ENCODE measurements around the gene HOXC9.

DNA sequence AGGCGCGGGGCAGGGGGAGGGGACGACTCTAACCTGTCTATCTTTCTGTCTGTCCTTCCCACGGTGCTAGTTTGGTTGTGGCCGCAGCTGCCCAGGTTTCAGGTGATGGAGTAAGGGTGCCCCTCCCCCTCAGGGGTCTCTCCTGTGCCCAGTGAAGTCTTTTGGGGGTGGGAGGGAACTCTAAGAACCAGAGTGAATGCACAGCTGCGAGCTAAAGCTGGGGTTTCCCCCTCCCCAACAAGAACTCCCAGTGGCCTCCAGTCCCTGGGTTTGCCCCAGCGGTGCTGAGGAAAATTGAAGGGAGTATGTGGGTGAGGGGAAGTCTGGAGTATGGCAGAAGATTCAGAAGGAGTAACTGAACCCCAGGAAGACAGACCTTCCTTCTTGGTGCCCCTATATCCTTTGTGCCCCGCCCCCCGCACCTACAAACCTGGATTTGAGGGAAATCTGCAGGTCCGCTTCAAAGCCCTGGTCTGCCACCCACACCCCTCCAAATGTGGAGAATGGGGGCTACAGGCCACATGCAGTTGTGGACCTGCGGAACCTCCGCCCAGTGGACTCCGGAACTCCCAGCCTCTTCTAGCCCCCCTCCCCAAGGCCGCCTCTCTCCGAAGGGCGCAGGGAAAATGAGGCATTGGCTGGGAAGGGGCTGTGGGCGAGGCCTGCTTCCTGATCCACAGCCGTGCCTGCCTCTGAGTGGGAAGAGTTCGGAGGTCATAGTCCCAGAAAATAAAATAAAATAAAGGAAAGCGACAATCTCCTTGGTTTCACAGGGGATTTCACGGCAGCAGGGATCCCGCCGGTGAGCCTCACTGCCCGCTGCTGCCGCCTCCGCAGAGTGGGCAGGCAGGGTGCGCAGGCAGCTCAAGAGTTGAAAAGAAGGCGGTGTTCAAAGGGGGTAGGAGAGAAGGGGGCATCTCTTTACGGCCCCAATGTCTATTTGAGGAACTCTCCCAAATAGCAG is 3.4 kb upstream of the HOXC9 start:
- TF ChIP-seq, protein P1, sequence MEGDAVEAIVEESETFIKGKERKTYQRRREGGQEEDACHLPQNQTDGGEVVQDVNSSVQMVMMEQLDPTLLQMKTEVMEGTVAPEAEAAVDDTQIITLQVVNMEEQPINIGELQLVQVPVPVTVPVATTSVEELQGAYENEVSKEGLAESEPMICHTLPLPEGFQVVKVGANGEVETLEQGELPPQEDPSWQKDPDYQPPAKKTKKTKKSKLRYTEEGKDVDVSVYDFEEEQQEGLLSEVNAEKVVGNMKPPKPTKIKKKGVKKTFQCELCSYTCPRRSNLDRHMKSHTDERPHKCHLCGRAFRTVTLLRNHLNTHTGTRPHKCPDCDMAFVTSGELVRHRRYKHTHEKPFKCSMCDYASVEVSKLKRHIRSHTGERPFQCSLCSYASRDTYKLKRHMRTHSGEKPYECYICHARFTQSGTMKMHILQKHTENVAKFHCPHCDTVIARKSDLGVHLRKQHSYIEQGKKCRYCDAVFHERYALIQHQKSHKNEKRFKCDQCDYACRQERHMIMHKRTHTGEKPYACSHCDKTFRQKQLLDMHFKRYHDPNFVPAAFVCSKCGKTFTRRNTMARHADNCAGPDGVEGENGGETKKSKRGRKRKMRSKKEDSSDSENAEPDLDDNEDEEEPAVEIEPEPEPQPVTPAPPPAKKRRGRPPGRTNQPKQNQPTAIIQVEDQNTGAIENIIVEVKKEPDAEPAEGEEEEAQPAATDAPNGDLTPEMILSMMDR (IDR thresholded peaks at IDR 0.05), result no peak
- no peak for TF ChIP-seq POLR2A (IDR thresholded peaks at IDR 0.05)
